GM21737 (cell line): ENCODE data around the gene CYP2W1.

Source experiments
- ATAC-seq: cut with Tn5 transposase; IDR thresholded peaks from one replicate; pipeline ENCODE4 v1.9.1; 2021; ENCODE audit warnings: mild to moderate bottlenecking, moderate library complexity; ENCODE audit not compliant: unreplicated experiment

Gene CYP2W1

DNA sequence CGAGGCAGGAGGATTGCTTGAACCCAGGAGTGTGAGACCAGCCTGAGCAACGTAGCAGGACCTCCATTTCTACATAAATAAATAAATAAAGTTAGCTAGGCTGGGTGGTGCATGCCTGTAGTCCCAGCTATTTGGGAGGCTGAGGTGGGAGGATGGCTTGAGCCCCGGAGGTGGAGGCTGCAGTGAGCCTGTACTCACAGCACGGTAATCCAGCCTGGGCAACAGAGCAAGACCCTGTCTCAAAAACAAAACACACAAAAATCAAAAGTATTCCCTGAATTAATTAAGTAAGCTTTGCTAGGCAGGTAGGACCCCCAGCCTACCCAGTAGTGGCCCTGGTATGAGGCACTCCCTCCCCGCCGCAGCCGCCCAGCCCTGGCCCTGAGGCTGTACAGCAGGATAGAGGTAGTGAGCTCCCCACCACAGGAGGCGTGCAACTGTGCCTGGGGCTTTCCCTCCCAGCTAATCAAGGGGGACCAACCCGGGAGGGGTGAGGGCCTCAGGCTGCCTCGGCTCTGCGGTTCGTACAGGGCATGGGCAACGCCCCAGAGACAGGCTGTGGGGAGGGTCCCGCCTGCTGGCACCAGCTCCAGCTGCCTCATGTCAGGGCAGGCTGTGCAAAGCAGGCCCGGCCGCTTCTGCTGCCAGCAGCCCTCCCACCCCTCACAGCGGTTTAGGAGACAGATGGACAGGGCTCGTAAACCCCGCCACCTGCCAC is 1.0 kb upstream of the CYP2W1 start:
- no peak for ATAC-seq

DNA sequence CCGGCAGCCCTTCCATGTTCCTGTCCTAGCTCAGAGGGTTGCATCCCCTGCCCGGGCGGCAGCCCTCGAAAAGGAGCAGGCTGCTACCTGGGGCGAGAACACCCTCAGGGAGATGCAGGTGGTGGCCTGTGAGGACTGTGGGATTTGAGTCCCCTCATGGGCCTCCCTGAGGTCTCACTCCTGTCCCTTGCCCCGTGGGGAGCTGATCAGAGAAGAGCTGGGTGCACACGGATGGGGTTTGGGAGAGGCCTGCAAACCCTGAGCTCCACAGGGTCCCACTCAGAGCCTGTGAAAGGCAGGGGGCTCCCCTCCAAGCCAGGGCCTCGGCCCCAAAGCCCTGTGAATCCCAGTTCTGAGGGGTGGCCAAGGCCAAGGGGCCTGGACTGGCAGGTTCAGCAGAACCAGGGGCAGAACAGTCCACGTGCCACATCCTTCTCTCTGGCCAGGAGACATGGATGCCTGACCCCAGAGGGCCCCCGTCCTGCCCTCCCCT is 424 bp upstream of the CYP2W1 start:
- ATAC-seq: no peak

DNA sequence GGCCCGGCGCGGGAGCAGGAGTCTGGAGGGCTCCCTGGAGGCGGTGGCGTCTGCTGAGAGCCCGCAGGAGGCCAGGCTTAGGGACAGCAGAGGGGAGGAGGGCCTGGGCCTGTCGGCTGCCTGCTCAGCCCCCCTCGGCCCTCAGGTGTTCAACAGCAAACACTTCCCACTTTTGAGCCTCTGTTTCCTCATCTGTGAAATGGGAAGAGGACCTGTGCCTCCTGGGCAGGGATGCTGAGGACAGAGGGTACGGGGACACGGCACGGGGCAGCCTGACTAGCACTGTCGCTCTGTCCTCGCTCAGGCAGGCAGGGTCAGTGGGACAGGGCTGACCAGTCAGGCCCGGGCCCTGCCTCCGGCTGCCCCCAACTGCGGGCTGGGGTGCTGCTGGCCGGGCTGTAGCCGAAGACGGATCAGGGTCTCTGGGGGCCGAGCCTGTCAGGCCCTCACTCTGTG is 663 bp downstream of the CYP2W1 start:
- ATAC-seq: no peak

DNA sequence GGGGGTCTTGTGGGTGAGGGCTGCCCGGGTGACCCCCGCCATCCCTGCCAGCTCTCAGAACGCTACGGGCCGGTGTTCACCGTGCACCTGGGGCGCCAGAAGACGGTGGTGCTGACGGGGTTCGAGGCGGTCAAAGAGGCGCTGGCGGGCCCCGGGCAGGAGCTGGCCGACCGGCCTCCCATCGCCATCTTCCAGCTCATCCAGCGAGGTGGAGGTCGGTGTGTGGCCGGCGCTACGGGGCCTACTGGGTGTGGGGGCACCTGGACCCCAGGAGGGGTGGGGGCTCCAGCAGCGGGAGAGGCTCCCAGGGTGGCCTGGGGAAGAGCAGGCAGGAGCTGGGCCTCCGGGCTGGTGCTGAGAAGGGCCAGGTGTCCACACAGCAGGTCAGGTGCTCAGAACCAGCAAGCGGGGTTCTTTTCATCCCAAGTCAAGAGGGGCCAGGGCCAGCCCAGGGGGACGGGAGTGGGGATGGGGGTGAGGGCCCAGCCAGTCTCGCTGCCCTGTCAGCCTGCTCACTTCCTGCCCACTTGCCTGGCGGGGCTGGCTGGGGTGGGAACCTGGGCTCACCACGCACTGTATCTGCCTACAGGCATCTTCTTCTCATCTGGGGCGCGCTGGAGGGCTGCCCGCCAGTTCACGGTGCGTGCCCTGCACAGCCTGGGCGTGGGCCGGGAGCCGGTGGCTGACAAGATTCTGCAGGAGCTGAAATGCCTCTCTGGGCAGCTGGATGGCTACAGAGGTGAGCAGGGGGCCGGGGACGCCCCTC is 1.6 kb downstream of the CYP2W1 start:
- ATAC-seq: no peak

DNA sequence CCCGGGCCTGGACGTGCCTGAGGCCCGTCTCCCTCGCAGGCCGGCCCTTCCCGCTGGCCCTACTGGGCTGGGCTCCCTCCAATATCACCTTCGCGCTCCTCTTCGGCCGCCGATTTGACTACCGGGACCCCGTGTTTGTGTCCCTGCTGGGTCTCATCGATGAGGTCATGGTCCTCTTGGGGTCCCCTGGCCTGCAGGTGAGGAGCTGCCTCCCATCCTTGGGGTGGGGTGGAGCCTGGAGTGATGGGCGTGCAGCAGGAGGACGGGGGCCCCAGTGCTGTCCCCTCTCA is 2.1 kb downstream of the CYP2W1 start:
- ATAC-seq: no peak

DNA sequence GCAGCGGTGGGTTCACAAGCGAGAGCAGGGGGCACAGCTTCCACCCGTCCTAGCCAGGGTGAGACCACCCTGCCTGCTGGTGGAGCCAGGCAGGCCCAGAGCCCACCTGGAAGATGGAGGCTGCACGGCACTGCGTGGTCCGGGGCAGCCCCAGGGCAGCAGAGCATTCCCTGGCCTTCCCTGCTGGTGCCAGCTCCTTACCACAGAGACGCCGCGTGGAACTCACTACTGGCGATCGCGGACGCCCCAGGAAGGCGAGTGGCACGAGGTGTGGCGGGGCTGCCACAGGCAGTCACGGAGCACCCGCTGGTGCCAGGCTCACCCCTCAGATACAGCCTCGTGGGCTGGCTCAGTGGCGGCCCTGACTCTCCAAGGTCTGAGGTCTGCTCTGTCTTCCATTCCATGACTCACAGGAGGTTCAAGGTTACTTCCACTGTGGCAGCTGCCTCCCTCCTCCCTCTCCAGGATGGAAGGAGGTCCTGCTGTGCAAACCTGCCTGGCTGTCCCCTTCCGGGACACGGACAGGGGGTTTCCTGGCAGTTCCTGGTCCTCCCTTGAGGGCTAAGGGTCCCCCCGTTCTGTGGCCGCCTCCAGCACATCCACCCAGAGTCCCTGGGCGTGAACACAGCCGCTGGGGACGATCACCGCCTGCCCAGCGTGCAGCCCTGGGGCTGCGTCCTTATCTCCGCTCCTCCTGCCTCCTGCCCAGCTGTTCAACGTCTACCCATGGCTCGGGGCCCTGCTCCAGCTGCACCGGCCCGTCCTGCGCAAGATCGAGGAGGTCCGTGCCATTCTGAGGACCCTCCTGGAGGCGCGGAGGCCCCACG is 3.1 kb downstream of the CYP2W1 start:
- ATAC-seq: no peak

DNA sequence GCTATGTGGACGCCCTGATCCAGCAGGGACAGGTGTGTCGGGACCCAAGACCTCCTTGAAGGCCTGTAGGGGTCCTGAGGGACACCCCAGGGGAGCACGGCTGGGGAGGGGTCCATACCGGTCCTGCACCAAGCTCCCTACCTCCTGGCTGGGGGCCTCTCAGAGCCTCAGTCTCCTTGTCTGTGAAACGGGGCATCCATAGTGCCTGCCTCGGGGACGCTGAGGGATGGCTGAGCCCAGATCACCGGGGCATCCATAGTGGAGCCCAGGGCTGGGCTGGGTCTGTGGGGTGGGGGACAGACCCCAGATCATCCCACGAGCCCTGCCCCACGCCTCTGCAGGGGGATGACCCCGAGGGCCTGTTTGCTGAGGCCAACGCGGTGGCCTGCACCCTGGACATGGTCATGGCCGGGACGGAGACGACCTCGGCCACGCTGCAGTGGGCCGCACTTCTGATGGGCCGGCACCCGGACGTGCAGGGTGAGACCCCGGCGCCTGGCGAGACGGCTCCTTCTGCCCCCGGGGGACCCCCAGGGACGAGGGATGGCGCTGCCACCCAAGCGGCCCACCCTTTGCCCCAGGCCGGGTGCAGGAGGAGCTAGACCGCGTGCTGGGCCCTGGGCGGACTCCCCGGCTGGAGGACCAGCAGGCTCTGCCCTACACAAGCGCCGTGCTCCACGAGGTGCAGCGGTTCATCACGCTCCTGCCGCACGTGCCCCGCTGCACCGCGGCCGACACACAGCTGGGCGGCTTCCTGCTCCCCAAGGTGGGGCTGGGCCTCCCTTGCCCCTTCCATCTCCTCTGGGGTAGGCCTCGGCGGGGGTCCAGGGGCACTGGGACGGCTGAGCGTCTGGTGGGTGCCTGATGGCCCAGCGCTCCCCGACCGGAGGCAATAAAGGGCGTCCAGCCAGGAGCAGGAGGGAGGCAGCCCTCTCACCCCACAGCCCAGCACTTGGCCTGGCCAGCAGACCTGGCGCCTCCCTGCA is 4.1 kb downstream of the CYP2W1 start:
- ATAC-seq: no peak

DNA sequence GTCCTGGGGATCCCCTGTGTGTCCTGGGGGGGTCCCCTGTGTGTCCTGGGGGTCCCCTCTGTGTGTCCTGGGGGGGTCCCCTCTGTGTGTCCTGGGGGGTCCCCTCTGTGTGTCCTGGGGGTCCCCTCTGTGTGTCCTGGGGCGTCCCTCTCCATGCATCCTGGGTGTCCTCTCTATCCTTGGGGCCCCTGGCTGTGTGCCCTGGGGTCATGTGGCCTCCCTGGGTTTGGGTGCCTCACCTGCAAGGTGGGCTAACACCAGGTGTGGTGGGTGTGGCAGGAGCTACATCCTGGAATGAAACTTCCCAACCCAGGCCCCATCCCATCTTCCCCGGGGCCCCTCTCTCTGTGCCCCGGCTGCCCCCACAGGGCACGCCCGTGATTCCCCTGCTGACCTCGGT is 4.9 kb downstream of the CYP2W1 start:
- ATAC-seq: no peak

DNA sequence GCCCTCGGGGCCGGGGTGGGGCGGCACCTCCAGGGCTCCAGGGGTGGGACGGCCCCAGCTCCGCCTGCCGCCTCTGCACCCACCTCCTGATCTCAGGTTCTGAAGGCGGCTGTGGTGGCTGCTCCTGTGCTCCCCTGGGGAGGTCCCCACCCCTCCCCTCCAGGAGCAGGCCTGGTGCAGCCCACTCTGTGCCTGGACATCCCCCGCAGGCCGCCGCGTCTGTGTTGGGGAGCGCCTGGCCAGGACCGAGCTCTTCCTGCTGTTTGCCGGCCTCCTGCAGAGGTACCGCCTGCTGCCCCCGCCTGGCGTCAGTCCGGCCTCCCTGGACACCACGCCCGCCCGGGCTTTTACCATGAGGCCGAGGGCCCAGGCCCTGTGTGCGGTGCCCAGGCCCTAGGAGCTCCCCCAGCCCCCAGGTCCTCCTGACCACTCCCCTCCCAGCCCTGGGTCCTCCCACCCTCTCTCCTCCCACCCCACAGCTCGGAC is 5.5 kb downstream of the CYP2W1 start:
- ATAC-seq: no peak

DNA sequence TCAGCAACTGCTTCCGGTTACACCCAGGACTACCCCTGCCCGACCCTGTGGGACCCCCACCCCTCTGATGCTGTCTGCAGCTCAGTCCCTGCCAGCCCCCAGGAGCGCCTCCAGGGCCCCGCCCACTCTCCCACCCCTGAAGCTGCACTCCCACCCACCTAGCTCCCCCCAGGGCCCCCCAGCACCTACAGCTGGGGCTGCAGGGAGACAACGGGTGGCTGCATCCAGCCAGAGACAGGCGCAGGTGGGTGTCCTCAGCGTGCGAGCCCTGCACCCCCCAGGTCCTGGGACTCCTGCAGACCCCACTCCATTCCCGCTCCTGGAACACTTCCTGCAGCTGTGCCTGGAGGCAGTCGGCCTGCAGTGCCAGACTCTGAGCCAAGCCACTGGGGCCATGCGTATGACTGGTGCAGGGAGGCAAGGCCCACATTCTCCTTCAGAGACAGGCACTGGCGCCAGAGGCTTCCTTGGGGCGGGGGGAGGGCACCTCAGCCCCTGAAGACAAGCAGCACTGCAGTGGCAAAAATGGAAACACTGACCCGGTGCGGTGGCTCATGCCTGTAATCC is 6.1 kb downstream of the CYP2W1 start:
- no peak for ATAC-seq

DNA sequence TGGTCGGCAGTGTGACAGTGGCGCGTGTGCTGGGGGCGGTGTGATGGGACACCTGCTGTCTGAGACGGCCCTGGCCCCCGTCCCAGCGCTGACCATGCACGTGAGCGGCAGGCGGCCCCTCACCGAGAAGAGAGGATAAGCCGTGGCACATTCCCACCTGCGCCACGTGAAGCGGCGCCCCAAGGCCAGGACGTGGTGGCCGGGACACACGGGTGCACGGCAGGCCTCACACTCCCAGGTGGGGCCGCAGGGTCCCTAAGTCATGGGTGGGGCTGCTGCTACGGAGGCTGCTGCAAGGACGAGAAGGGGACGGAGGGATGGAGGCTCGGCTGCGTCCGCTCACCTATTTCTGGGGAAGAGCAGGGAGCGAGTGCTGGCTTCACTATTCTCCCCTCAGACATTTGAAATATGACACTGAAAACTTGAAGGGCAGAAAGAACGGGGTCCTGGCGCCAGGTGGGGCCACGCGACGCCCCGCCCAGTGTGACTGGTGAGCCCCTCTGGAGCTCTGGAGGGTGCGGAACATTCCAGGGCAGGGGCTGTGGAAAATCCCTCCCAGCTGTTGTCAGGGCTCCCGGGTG is 7.5 kb downstream of the CYP2W1 start:
- no peak for ATAC-seq

DNA sequence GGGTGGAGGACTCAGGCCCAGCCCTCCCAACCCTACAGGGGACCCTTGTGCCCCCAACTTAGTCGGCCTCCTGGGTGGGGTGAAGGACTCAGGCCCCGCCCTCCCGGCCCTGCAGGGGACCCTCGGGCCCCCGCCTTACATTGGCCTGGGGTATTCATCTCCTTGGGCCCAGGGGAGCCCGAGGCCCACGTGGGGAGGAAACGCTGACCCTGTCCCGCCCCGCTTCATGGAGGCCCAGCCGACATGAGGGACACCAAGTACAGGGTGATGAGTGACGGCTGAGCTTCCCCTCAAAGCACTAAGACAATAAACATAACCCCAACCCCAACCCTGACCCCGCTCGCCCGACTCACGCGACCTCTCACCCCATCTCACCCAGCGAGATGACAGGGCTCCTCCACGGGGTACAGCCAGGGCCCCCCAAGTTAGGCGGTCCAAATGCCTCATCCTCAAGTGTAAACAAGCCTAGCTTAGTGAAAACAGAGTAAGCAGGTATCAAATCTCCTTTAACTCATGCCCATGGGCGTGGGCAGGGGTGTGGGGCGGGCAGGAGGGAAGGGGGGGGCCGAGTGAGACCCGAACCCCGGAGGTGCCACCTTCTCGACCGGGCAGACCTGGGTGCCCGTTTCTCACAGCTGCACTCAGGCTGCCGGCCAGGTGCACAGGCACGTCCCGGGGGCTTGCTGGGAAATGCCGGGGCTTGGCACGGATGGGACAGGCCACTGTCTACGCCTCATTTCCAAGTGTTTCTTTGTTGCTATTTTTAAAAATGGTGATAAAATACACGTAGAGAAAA is 8.2 kb downstream of the CYP2W1 start:
- ATAC-seq: no peak

DNA sequence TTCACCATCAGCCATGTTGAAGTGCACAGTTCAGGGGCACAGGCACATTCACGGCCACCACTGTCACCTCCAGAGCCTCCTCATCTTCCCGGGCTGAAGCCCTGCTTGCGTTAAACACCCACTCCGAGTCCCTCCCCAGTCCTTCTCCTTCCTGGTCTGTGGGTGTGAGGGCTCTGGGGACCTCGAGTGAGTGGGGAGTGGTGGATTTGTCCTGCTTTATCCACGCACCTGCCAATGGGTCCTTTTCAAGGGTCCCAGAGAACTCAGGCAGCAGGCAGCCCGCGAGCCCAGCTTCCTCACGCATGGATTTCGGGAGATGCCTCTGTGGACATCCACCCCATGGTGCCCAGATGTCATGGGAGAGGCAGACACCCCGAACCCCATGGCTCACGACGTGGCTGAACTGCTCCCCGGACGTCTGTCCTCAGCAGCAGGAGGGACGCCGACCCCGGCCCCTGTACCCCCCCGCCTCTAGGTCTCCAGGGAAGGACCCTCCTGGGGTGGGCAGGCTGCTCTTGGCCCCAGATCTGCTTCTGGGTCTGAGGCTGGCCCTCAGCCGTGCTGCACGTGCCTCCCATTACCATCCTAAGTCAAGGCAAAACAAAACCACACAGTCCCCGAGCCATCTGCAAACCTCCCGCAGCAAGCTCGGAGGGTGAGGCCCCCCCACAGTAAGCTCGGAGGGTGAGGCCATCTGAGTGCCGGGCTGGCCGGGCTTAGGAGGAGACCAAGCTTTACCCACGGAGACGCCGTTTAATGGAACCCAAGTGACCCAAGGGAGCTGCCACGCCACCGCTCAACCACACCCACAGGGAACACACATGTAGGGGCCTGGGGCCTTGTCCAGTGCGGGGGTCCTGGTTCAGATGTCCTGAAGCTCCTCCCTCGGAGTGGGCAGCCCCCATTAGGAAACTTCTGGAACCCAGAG is 9.0 kb downstream of the CYP2W1 start:
- no peak for ATAC-seq

DNA sequence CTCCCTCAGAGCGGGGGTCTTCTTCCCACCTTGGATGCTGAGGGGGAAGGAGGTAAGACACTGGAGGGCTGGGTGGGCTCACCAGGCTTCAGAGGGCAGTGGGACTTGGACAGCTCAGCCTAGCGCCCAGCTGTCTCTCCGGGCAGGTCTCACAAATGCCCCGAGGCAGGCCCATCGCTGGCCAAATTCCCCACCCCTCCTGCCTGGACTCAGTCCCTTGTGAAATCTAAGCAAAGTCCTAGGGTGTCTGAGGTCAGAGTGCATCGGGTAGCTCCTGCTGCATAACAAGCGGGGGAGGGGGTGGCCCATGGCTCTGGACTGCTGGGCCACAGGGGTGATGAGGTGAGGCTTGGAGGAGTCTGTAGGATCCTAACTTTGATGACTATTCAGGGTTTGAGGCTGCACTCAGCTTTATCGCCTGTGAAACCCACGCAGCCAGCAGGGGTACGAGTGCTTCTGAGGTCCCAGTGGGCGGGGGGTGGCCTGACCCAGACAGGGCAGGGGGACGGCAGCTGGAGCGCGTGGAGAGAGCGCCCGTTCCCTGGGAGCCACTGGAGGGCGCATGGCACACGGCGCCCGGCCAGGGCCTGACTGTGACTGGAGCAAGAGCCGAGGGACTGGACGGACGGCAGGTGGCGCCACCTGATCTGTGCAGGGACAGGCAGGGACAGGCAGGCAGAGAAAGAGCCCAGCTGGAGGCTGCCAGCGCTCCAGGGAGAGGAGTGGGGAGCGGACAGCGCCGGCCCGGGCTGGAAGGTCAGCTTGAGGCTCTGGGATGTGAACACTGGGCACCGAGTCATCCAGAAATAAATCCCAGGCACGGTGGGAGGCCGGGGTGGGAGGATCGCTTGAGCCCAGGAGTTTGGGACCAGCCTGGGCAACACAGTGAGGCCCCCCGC is 10.0 kb downstream of the CYP2W1 start:
- peak; percentile 78 for ATAC-seq

DNA sequence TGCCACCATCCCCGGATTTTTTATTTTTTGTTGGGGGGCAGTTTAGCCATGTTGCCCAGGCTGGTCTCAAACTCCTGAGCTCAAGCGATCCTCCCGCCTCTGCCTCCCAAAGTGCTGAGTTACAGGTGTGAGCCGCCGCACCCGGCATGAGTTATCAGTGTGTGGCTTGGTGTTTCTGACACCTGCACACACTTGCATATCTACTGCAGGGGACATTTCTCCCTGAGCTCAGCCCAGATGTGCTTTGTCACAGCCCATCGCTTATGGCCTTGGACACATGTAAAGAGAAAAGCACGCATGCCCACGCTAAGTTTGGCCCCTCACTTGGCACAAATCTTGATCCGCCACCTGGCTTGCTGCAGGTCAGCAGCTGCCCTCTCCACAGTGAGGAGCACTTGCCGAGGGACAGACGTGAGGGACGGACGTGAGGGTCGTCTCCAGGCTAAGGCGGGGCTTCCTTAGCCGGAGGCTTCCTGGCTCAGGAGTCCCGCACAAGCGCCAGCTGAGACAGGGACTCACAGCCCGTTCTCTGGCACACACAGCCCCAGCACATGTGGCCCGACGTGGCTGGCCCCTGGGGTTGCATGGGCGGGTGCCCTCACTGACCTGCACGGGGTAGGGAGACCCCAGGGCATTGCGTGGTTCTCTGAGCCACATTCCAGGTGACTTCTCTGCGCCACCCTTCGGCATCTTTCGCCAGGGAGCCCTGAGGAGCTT is 11.8 kb downstream of the CYP2W1 start:
- ATAC-seq: no peak

DNA sequence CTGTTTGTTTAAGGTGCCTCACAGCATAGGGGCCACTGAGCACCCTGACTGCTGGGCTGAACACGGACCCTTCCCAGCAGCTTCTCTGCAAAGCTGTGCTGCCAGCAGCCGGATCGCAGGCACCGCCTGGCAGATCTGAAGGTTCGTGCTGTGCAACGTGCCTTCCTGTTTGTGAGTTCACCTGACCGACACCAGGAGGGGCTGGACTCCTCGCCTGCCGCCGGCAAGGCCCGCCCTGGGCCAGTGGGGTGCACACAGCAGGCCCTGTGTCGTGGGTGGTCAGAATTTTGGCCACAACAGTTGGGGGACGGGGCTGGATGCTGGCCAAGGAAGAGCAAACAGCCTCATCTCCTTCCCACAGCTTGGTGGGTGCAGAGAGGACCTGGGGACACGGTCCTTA is 12.6 kb downstream of the CYP2W1 start:
- no peak for ATAC-seq
